GM12892 (cell line): ENCODE data around the gene CCDC152.

Source experiments
- POLR2A ChIP-seq: IDR thresholded peaks from 2 replicates; pipeline ENCODE4 v1.6.1; 2011; ENCODE audit warnings: low read depth, low read length, control low read depth
- POLR2AphosphoS5 ChIP-seq: IDR thresholded peaks from 2 replicates; pipeline ENCODE4 v1.6.1; 2011; ENCODE audit warnings: low read depth, low read length, control low read depth
- TAF1 ChIP-seq: IDR thresholded peaks from 2 replicates; pipeline ENCODE4 v1.6.1; 2011; ENCODE audit warnings: low read depth, mild to moderate bottlenecking, control low read depth, low read length, borderline replicate concordance

GRCh38 chr5:42807722-42808447 is 51.3 kb downstream of the CCDC152 start:
- TF ChIP-seq POLR2A (no peak), TAF1 (no peak), POLR2AphosphoS5 (no peak)
